HepG2 (cell line): Measurements from ENCODE around the gene NR2C1. TPM values are rescaled to one million over a fixed set of nuclear protein-coding genes. Genes with fewer than 3 reads are reported as not detected.

Experiments
- ADNP ChIP-seq: sonication (generic); formaldehyde crosslinking; IDR thresholded peaks from 2 replicates; pipeline ENCODE4 v1.4.0; 2020; ENCODE audit warnings: missing genetic modification reagents
- CENPX ChIP-seq: sonication (generic); formaldehyde crosslinking; IDR thresholded peaks from 2 replicates; pipeline ENCODE4 v1.9.0; 2021; ENCODE audit warnings: mild to moderate bottlenecking, missing genetic modification reagents, moderate library complexity
- CSRNP1 ChIP-seq: sonication (generic); formaldehyde crosslinking; IDR thresholded peaks from 2 replicates; pipeline ENCODE4 v1.8.1; 2023; ENCODE audit warnings: mild to moderate bottlenecking, missing genetic modification reagents
- FOXP4 ChIP-seq: sonication (generic); formaldehyde crosslinking; IDR thresholded peaks from 2 replicates; pipeline ENCODE4 v1.4.0; 2020; ENCODE audit warnings: missing genetic modification reagents
- GATAD2A ChIP-seq: IDR thresholded peaks from 2 replicates; pipeline ENCODE4 v1.6.1; 2016
- HDAC1 ChIP-seq: sonication (generic); formaldehyde crosslinking; IDR thresholded peaks from 2 replicates; pipeline ENCODE4 v1.5.1; 2020; ENCODE audit warnings: mild to moderate bottlenecking, missing genetic modification reagents
- JUND ChIP-seq: sonication (generic); formaldehyde crosslinking; IDR thresholded peaks from 2 replicates; pipeline ENCODE4 v1.8.0; 2022; ENCODE audit warnings: mild to moderate bottlenecking, missing genetic modification reagents
- KMT2B ChIP-seq: IDR thresholded peaks from 2 replicates; pipeline ENCODE4 v1.6.1; 2016; ENCODE audit warnings: missing genetic modification reagents, missing compliant biosample characterization
- MZF1 ChIP-seq: sonication (generic); formaldehyde crosslinking; IDR thresholded peaks from 2 replicates; pipeline ENCODE4 v1.8.1; 2023; ENCODE audit warnings: mild to moderate bottlenecking, missing genetic modification reagents, borderline replicate concordance
- NFE2L1 ChIP-seq: sonication (generic); formaldehyde crosslinking; IDR thresholded peaks from 2 replicates; pipeline ENCODE4 v1.4.0; 2020; ENCODE audit warnings: missing genetic modification reagents, mild to moderate bottlenecking, borderline replicate concordance
- ONECUT2 ChIP-seq: sonication (generic); formaldehyde crosslinking; IDR thresholded peaks from 2 replicates; pipeline ENCODE4 v1.4.0; 2020; ENCODE audit warnings: missing genetic modification reagents
- PCBP2 ChIP-seq: fragments of 200-400 bp; formaldehyde crosslinking; optimal IDR thresholded peaks from 2 replicates; pipeline ENCODE3; 2018; ENCODE audit warnings: low read length, low read depth; ENCODE audit not compliant: poor library complexity, severe bottlenecking
- POGK ChIP-seq: sonication (generic); formaldehyde crosslinking; conservative IDR thresholded peaks from 2 replicates; pipeline ENCODE4 v1.8.0; 2022; ENCODE audit warnings: mild to moderate bottlenecking, moderate library complexity, missing genetic modification reagents
- RBAK ChIP-seq: sonication (generic); formaldehyde crosslinking; IDR thresholded peaks from 2 replicates; pipeline ENCODE4 v1.5.1; 2020; ENCODE audit warnings: mild to moderate bottlenecking, missing genetic modification reagents
- SMAD1 ChIP-seq: sonication (generic); formaldehyde crosslinking; IDR thresholded peaks from 2 replicates; pipeline ENCODE4 v1.4.0; 2020; ENCODE audit warnings: missing genetic modification reagents, low read depth, mild to moderate bottlenecking, borderline replicate concordance
- SNRNP70 ChIP-seq: fragments of 200-400 bp; formaldehyde crosslinking; IDR thresholded peaks from 2 replicates; pipeline ENCODE4 v1.6.1; 2017; ENCODE audit warnings: mild to moderate bottlenecking, low read depth, low read length, moderate library complexity
- TRAFD1 ChIP-seq: sonication (generic); formaldehyde crosslinking; IDR thresholded peaks from 2 replicates; pipeline ENCODE4 v1.5.1; 2020; ENCODE audit warnings: missing genetic modification reagents, mild to moderate bottlenecking, borderline replicate concordance
- XRCC5 ChIP-seq: fragments of 200-400 bp; formaldehyde crosslinking; optimal IDR thresholded peaks from 2 replicates; pipeline ENCODE3; 2017; ENCODE audit warnings: mild to moderate bottlenecking, low read length
- ZBTB42 ChIP-seq: sonication (generic); formaldehyde crosslinking; IDR thresholded peaks from 2 replicates; pipeline ENCODE4 v1.5.0; 2020; ENCODE audit warnings: mild to moderate bottlenecking, missing genetic modification reagents
- ZNF205 ChIP-seq: IDR thresholded peaks from 2 replicates; pipeline ENCODE4 v1.6.1; 2018; ENCODE audit warnings: missing biosample characterization, missing genetic modification reagents
- ZNF354B ChIP-seq: sonication (generic); formaldehyde crosslinking; IDR thresholded peaks from 2 replicates; pipeline ENCODE4 v1.8.0; 2022; ENCODE audit warnings: mild to moderate bottlenecking, missing genetic modification reagents
- ZNF549 ChIP-seq: sonication (generic); formaldehyde crosslinking; IDR thresholded peaks from 2 replicates; pipeline ENCODE4 v1.5.0; 2020; ENCODE audit warnings: missing genetic modification reagents
- ZNF660 ChIP-seq: sonication (generic); formaldehyde crosslinking; IDR thresholded peaks from 2 replicates; pipeline ENCODE4 v1.5.1; 2020; ENCODE audit warnings: mild to moderate bottlenecking, low read depth, missing genetic modification reagents, borderline replicate concordance
- ZSCAN25 ChIP-seq: sonication (generic); formaldehyde crosslinking; IDR thresholded peaks from 2 replicates; pipeline ENCODE4 v1.8.0; 2022; ENCODE audit warnings: mild to moderate bottlenecking, missing genetic modification reagents
- polyA plus RNA-seq, 8 experiments: library from polyadenylated mRNA; depleted of rRNA in 3 of 8; stranded (reverse) in 7 of 8; unstranded in 1 of 8; fragments of >200 nt; fragmentation: Illumina TruSeq in 4 of 8; extraction: Trizol in 4 of 8; gene quantifications; 2 replicates each; pipeline versions ENCODE4 v1.2.1 to v1.2.3, GENCODE V29; 2011 to 2016; ENCODE audit warnings: low read depth in 4 of 8, missing spikeins in 1 of 8, mixed read lengths in 1 of 8; ENCODE audit not compliant: insufficient read depth in 1 of 8
- total RNA-seq, 5 experiments: library from RNA; depleted of rRNA; stranded (reverse); fragments of >200 nt; fragmentation: Illumina TruSeq; extraction: Trizol; gene quantifications; 2 replicates each; pipeline ENCODE4 v1.2.3, GENCODE V29; 2016; ENCODE audit warnings: low read depth in 1 of 5

The NR2C1 gene
- total and polyA plus RNA-seq, 2 of the 13 experiments (the other 11 are each of a cell fraction or from before 2014, with no cell fraction given): 38.0 to 70.8 TPM

DNA sequence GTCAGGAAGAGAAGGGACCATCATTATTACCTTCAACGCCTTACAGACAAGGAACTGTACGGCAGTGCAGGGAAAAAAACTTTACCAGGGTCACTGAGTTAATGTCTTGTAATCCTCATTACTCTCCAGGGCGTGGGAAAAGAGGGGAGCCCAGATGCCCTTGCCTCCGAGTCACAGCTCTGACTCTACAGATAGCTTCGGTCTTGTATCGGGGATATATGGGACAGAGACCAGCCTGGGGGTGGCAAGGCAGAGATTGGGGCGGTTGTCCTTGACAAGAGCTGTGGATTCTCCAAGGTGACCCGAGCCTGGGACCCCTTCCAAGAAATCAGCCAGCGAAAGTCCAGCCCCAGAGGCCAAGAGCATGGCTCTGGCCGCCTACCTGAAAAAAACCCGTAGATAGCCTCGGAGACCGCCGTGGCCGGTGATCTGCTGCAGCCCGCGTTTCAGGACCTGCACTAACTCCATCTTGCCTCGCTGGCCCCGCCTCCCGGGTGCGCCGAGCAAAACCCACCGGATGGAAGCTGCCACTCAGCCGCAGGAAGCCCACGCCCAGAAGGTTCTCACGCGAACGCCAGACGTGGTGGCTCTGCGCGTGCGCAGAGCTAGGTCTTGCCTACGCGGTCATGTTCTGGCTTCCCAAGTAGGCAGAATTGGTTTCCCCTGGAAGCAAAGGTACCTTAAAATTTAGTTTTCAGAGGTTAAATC is 70.1 kb downstream of the NR2C1 start, which contains the start of gene NDUFA12 (continued):
- TF ChIP-seq CSRNP1 (CRISPR knock-in tag) (no peak), NFE2L1 (CRISPR knock-in tag) (no peak), ZBTB42 (CRISPR knock-in tag) (0 out of 2 replicates have a peak, but pooled peaks have one; percentile 56), KMT2B (CRISPR knock-in tag) (peak; percentile 99), GATAD2A (peak; percentile 50; the same call in 1 of the 2 replicates), SNRNP70 (no peak), ZNF354B (CRISPR knock-in tag) (no peak), RBAK (CRISPR knock-in tag) (no peak), HDAC1 (CRISPR knock-in tag) (peak; percentile 88; the same call in 1 of the 2 replicates), XRCC5 (peak; percentile 92), TRAFD1 (no peak), ZNF549 (no peak), ZNF660 (CRISPR knock-in tag) (no peak), ZNF205 (CRISPR knock-in tag) (peak; percentile 68), ADNP (CRISPR knock-in tag) (no peak), MZF1 (CRISPR knock-in tag) (no peak), JUND (CRISPR knock-in tag) (no peak), SMAD1 (CRISPR knock-in tag) (no peak), ONECUT2 (CRISPR knock-in tag) (no peak), PCBP2 (no peak), POGK (CRISPR knock-in tag) (peak; percentile 90), CENPX (CRISPR knock-in tag) (no peak), ZSCAN25 (CRISPR knock-in tag) (peak; percentile 40; the same call in 1 of the 2 replicates), FOXP4 (CRISPR knock-in tag) (peak; percentile 63; the same call in 1 of the 2 replicates)
